ENCODE results near the gene RNF150. TPM values are rescaled to one million over a fixed set of nuclear protein-coding genes. Genes with fewer than 3 reads are reported as not detected.

RNF150 gene
- total and polyA plus RNA-seq, 2 of the 4 experiments (the other 2 are of a cell fraction), result 6.2 to 18.1 TPM

DNA sequence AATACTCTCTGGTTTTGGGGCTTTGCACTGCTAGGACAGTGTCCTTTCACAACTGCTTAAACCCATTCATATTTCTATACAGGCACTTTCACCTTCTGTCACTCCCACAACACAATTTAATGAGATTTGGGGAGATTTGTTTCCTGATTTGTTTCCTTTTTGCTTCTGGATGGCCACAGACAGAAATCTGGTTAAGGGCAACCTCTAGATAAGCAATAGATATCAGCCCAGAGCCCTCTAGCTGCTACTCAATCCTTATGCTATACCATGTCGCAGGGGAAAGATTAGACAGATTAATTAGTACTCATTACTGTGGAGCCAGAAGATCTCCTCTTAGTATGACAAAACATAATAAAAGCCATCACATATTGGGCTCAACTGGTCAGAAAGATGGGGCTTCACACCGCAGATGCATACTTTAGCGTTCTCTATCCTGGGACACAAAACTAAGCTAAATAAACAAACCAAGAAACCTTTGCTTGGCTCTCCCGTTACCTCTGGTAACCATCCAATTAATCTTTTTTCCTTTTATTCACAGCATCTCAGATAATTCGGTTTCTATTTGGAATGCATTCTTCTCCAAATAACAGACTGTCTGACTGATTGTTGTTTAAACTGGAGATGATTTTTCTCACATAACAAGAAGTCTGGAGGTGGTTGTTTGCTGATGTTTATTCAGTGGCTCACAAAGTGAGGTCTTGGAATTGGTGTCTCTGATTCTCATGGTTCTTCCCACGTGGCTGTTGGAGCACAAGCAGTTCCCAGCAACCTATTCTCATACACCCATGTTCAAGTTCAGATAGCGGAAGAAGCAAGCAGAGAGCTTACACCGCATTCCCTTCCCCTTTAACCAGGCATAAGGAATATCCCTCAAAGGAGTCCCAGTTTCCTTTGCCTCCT lies 46.5 kb upstream of the RNF150 start (continued):
- TF ChIP-seq, protein P1, sequence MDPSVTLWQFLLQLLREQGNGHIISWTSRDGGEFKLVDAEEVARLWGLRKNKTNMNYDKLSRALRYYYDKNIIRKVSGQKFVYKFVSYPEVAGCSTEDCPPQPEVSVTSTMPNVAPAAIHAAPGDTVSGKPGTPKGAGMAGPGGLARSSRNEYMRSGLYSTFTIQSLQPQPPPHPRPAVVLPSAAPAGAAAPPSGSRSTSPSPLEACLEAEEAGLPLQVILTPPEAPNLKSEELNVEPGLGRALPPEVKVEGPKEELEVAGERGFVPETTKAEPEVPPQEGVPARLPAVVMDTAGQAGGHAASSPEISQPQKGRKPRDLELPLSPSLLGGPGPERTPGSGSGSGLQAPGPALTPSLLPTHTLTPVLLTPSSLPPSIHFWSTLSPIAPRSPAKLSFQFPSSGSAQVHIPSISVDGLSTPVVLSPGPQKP (IDR thresholded peaks at IDR 0.05; ENCODE audit: borderline replicate concordance, low read depth, low read length), result no peak

GRCh38 chr4:141177171-141177570 lies 43.9 kb upstream of the RNF150 start:
- Histone ChIP-seq H3K27ac (ENCODE audit: insufficient read depth, low read length) (no peak overlapping the region), H3K79me1 (ENCODE audit: low read depth in 1 of 2, low read length in 2 of 2) (no peaks in the 10 kb centered on the region), H3K56ac (ENCODE audit: extremely low read depth, insufficient read depth, low read length) (no peak overlapping the region), H3K4me3 (ENCODE audit: insufficient read depth, low read depth, low read length) (no peak overlapping the region), H4K8ac (ENCODE audit: low read depth in 2 of 2, low read length in 2 of 2) (no peak overlapping the region), H3K9ac (ENCODE audit: low read depth, low read length) (no peak overlapping the region), H3K14ac (replicated peaks; ENCODE audit: low read depth, low read length) (no peak overlapping the region), H3K4ac (ENCODE audit: low read depth, low read length) (no peak overlapping the region), H3K36me3 (ENCODE audit: control insufficient read depth, insufficient read depth, low read length) (no peaks in the 10 kb centered on the region), H3K9me1 (ENCODE audit: insufficient read depth, low read length) (no peaks in the 10 kb centered on the region), H2BK20ac (ENCODE audit: low read depth, low read length) (no peak overlapping the region), H3K9me3 (ENCODE audit: control insufficient read depth, insufficient read depth, low read length) (no peaks in the 10 kb centered on the region), H4K5ac (ENCODE audit: low read depth, low read length) (no peak overlapping the region), H2BK5ac (ENCODE audit: low read depth, low read length, poor library complexity, severe bottlenecking) (no peak overlapping the region), H2BK120ac (ENCODE audit: low read depth, low read length) (no peak overlapping the region), H4K20me1 (ENCODE audit: insufficient read depth, low read length) (no peaks in the 10 kb centered on the region), H3K4me1 (ENCODE audit: control insufficient read depth, insufficient read depth, low read length) (peaks cover 2% of the 10 kb centered on the region; the same call in 1 of the 2 replicates), H2AK9ac (replicated peaks; ENCODE audit: low read depth, low read length, poor library complexity) (no peak overlapping the region), H3K18ac (ENCODE audit: low read depth, low read length) (no peak overlapping the region), H4K91ac (ENCODE audit: insufficient read depth, low read depth, low read length) (no peak overlapping the region), H2AK5ac (ENCODE audit: low read depth, low read length) (no peak overlapping the region), H3K23ac (ENCODE audit: low read depth, low read length) (no peak overlapping the region), H2BK15ac (ENCODE audit: low read depth, low read length) (no peak overlapping the region), H3K4me2 (ENCODE audit: low read depth, low read length) (no peak overlapping the region), H3K27me3 (ENCODE audit: control insufficient read depth, insufficient read depth, low read length) (peaks cover 6% of the 10 kb centered on the region), H2AFZ (replicated peaks; ENCODE audit: low read length, poor library complexity) (no peak overlapping the region)
- no peak for DNase-seq
- dilution Hi-C loops (cut with HindIII; ENCODE audit: low sequenced_read_pairs, unreplicated experiment), result no loop called here
- ATAC-seq (ENCODE audit: low read depth), result no peak
- intact Hi-C loops (cut with micrococcal nuclease), result no loop called here
- in situ Hi-C loops (cut with MboI; ENCODE audit: low sequenced_read_pairs), result no loop called here
- no CpG with 5 or more reads among the region's 1 CpG for WGBS, 2 experiments (ENCODE audit: extremely low coverage in 2 of 2, insufficient read length in 1 of 2)
- ChIA-PET CTCF (no interaction called here), POLR2A (ENCODE audit: unreplicated experiment) (no interaction called here)
- no peak for TF ChIP-seq RCOR1 (IDR thresholded peaks at IDR 0.05; ENCODE audit: insufficient replicate concordance, low read length)
- no peak for TF ChIP-seq POLR2A (IDR thresholded peaks at IDR 0.05; ENCODE audit: low read depth, low read length)
- no TSS peak for BruUV-seq (replicated peaks)
